HG03060 (cell line): ENCODE results near the gene NTM.

Experiments
- ATAC-seq: cut with Tn5 transposase; IDR thresholded peaks from one replicate; pipeline ENCODE4 v1.9.1; 2021; ENCODE audit warnings: low read depth, moderate number of reproducible peaks; ENCODE audit not compliant: unreplicated experiment

The NTM gene

DNA sequence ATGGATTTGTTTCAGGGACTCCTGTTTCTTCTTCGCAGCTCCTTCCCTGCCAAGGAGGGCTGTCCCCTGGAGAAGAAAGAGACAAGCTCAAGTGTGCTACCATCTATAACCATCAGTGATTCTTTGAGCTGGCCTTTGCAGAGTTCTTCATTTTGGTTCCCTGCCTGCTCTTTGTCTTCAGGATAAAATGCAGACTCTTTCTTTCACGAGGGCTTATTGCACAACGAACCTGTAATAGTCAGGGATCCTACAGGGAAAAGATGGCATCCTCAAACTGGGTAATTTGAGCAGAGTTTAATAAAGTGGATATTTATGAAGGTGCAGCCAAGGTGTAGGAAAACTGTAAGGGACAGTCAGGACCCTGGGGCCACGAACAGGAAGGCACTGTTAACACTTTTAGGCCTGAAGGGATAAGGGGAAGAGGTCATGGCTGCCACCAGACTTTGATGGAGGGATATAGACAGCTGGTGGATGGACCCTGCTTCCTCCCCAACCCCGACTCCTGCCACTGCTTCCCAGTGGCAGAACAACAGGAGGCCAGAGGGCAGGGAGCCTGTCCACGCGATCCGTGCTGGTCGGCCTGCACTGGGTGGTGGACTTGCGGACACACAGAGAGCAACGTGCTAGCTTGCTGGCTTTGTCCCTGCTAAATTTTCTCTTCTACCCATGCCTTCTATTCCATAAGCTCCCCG is 767.0 kb downstream of the NTM start:
- no peak for ATAC-seq

DNA sequence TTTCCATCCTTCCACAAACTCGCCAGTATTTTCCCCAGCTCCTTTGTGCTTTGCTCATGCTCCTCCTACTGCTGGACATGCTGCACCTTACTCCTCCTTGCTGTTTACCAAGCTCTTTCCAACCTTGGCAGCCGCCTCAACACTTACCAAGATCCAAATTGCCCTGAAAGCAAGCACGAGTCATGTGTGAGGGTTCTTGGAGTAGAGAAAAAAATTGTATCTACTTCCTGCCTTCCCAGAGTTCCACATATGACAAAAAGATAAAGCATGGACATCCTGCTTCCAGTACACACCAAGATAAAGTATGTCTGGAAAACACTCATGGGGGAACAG is 767.5 kb downstream of the NTM start:
- ATAC-seq, result no peak

DNA sequence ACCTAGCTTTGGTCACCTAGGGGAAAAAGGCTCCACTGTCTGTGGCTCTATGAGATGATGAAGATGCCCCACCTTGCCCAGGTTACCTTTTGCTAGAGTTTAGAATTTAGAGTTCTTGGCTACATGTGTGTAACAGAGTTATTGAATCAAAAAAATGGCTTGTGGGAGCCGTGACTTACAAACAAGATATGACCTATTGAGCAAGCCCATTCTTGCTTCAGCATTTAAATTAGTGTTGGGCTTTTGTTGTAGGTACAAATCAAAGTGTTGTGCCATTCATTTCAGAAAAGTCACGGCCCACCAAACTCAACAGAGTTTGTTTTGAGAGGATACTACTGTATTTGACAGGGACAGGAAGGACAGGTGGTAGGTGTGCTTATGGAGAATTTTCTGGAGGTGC is 768.8 kb downstream of the NTM start:
- ATAC-seq, result no peak

DNA sequence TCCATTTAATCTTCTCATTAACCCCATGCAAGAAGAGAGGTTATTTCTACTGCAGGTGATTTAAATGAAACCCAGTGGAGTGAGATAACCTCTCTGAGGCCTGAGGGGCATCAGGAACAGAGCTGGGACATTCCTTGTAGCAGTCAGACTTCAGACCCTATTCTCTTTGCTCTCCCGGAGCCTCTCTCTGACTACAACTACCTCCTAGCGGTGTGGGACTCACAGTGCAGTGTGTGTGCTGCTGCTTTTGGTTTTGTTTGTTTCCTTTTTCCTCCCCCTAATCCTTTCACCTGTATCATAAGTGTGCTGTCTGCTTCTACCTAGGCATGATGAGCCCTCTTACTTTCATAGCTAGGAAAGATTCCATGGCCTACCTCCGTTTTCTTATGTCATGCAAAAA is 769.6 kb downstream of the NTM start:
- ATAC-seq, result no peak

DNA sequence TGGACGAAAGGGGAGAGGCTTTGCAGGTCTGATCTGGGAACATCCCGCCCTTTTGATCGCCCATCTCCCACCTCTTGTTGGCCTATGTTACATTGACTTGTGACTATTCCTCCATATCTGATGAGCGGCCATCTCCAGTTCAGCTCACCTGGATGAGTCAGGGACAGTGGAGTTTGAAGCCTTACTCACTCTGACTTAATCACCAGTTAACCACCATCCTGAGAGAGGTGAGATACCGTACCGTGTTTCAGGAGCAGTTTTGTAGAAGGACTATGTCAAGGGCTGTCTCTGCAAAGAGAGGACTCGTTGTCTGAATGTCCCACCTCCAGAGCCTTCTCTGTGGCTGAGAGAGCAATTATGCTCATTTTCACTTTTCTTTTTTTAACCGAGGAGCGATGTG is 771.7 kb downstream of the NTM start:
- ATAC-seq, result no peak

DNA sequence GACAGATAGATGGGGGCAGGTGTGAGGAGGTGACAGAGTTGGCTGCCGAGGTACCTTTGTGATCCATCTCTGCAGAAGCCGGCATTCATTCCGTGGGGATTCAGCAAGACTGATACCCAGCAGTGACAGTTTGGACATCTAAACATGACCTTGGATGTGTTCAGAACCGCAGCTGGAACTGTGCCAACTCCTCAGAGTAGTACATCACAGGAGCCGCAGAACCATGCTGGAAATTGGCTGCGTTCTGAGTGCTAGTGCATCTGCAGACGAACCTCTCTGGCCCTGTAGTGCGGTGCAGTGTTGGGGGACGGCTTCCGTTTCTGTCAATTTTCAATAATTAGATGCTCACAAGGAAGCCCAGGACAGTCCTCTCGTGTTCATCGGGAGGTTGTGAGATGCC is 772.1 kb downstream of the NTM start:
- ATAC-seq, result no peak

DNA sequence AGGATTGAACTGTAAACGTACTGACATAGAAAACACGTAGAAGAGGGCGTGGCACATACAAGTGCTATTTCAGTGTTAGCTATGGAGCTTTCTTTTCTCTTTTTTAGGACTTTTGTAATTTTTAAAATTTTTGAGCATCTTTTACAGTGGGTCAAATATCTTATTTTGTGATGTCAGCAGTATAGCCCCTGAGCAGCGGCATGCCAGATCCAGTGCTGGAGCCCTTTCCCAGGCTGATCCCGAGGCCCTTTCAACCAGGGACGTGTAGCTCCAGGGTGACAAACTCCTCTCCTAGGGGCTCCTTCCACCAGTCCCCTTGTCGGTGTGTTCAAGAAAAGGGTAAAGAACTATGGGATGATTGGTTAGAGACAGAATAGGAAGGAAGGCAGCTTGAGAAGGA is 777.0 kb downstream of the NTM start:
- ATAC-seq, result no peak

DNA sequence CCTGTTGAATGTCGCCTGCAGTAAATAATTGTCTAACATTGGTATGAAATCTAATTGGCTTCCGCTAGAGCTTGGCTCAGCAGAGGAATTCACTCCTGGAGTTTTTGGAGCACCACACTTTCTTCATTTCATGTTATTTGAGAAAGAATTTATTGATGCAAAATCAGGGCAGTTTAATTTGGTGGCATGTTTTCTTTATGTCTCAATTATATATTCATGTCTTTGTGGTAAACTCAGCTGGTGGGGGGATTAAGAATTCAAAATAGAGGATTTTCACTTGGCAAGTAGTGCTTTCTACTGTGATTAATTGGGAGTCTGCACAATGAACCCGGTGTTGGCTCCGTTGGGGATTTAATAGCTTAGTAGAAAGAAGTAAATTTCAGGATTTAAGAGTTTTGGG is 784.4 kb downstream of the NTM start:
- no peak for ATAC-seq

DNA sequence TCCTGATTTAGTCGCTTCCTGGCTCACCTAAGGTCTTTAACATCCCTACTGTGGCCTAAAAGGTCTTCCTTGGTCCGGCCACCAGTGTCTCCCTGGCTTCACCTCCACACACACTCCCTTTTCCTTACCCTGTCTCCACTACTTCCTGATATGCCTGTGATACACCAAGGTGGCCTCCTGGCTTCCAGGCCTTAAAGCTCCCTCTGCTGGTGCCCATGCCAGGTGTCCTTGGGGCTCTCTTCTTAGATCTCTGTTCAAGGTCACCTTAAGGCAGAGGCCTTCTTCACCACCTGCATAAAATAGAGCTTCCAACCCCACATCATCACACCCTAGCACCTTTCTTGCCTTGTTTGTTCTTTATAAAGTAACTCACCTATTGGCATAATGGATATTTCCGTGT is 787.7 kb downstream of the NTM start:
- ATAC-seq, result no peak

DNA sequence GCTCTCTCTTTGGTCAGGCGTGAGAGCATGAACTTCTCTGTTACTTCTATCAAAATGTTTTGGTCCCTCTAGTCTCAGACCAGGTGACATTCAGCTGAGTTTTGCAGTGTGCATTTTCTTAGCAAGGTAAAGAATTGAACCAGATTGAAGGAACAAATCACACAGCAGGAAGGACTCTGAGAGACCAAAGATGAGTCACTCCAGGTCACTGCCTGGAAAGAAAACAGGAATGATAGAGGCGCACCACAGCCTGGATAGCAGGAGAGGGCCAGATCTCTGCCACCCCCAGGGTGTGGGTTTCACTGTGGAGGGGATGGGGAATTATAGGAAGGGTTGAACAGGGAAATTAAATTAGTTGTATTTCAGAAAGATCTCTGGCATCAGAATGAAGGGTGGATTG is 788.3 kb downstream of the NTM start:
- ATAC-seq, result no peak

DNA sequence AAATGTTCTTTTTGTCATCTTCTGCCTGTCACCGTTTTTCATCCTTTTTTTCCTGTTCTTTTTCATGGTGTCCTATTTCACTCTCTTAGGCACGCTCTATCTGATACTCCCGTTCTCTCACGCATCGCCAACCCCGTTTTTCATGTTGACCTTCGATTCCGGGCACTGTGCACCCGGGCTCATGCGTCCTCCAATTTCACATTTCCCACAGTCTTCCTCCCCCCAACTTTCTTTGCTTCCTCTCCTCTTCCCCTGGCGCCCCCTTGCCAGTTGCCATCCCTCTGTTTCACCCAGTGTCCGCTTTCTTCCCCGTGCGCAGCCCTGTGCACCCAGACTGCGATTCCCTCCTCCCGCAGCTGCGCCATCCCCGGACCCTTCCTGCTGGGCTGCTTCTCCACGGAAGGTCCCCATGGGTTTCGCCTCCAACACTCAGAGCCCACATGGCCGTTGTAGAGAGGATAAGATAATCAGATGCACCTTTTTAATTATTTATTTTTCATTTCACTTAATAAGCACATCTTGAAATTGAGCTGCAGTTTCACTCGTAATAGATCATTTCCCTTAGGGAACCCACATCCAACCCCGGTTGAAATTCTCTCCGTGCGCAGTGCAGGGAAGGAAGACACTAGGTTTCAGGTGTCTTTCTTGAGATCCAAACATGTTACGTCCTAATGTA is 791.1 kb downstream of the NTM start:
- ATAC-seq, result no peak

DNA sequence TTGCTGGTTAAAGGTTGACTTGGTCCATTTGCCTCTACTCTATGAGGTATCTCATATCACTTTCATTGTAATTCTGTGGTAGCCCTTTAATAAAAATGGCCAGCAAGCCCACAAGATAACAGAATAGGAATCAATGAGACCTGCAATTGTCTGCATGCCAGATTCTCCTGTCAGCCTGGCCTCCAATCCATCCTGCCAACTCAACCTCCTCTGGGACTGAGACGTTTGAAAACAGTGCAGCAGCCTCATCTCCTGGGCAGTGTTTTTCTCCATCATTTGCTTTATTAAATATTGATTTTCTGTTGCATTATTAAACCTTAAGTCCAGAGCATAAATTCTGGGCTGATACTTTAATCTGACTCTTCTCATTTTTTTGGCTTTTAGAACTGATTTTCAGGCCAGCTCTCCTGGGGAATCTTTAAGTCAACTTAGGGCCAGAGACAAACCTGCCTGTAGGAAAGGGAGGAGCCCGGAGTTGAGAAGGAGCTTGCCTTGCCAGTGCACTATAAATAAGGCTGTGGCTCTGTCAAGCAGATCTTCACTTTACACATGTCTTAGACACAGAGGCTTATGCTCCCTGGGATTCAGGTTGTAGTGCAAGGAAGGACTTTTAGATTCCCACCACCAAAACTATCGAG is 798.0 kb downstream of the NTM start:
- no peak for ATAC-seq

DNA sequence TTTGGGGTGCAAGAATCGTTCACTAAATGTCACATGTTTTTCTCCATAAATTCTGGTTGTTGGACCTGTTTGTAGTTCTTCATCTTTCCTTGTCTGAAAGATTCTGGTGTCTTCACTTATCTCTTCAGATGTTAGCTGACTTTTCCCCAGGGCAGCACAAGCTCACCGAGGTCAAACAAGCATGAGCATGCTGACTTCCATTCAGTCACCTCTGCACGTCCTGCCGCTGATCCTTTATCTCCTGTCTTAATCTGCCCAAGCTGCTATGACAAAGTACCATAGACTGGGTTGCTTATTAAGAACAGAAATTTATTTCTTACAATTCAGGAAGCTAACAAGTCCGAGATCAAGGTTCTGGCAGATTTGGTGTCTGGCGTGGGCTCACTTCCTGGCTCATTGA is 800.6 kb downstream of the NTM start:
- ATAC-seq, result no peak

DNA sequence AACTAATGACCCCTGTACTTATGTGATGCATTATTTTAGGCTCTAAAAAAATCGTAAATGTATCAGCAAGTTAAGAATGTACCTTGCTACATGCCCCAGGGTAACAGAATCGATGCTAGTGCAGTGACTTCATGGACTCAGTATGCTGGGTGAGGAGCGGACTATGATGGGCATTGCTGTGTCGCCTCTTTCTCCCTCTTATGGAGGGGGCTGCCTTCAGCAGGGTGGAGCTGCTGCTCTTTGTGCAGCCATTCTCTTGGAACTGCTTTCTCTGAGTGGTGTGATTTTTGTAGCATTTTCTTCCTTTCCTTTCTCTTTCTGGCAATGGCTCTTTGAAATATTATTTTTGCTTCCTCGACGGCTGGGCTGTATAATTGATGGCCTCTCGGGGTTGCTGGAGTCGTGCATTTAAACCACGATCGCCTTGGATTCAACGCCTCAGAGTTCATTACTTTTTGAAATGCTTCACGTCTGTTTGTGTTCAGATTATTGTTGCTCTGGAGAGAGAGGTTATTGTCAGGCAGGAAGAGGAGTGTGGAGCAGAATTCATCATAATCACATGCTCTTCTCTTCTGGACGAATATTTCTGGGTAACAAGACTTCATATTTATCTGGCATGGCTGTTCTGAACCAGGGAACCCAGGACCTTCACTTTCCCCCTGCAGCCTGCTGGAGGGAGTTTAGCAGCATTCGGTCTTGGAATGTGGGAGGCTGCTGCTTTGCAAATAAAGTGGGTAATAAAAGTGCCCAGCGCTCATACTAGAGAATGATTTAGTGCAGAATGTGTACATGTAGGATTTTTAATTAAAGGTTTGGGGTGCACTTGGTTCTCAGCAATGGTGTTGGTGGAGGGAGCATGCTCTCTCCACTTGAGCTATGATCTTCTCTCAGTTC is 804.2 kb downstream of the NTM start:
- no peak for ATAC-seq

DNA sequence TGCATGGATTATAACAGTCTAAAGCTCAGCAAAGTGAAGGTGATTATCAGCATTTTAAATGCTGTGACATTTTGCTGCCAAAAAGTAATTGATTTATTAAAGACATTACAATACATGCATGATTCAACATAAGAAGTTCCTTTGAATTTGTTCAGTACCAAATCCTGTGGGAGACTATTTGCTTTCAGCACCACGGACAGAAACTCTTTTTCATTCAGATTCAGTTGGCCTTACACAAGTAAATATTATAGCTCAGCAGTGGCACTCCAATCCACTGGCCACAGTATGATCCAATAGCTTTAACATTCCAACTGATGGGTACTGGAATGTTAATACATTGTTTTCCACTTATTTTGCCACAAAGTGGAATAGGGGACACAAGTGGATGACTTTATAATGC is 806.7 kb downstream of the NTM start:
- no peak for ATAC-seq

DNA sequence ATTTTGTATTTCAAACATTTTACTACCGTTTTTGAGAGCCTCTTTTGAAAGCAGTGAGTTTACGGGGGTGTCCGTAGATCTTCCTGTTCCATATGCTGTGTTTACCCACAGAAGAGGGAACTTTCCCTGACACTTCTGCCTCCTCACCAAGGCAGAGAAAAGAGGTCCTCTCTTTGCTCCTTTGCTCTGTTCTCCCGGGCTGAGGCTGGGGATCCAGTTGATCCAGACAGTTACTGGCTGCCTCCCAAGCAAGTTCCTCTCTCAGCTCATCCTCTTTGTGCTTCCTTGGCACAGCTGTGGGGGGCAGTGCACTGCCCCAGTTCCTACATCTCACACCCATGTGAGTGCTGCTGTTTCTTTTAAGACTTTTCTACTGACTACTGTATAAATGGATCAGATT is 813.7 kb downstream of the NTM start:
- ATAC-seq, result no peak

DNA sequence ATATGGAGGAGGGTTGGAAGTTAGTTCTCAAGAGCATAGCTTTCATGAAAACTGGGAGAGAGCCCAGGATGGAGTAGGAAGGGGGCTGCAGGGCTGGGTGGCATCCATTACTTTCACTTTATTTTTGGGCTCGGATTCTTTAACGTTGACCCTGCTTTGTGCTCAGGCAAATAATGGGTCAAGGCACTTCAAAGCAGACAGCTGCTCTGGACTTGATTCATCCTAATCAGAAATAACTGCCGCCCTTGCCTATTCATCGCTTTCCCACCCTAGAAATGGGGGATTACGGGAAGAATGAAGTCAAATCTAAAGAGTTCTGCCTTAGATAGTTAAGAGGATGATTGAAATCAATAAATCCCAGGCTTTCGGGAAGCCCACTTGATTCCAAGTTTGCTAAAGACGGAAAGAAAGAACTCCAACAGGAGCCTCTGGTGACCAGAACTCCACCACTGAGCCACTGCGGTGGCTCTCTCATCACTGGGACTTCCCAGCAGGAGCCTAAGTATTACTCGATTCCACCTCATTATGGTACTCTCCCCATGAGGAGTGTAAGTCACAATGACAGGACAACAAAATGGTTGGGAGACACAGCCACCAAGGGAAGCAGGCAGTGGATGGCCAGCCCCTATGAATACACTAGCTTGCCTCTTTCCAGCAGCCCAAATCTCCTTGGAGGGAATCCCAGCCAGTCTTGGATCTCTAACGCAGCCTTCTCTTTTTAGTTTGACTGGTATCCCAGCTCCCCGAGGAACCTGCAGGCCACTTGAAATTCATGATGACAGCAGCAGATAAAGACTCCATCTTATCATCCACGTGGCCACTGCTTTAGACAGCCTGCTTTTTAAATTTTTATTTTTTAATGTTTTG is 815.5 kb downstream of the NTM start:
- no peak for ATAC-seq

DNA sequence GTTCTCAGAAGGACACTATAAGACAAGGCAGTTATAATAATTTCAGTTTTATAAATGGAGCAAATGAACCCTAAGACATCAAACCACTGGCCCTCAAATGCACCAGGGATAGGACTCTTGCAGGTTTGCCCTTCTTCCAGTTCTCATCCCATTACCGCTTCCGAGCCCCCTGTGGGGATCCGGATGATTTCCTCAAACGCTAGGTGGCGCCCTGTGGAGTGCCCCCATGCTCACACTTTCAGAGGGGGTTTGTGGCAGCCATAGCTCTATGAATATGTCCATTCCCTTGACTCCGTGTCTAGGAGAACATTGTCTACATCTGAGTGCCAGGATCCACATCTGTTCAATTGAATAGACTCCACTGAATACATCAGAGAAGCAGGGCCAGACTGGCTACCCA is 816.3 kb downstream of the NTM start:
- no peak for ATAC-seq

DNA sequence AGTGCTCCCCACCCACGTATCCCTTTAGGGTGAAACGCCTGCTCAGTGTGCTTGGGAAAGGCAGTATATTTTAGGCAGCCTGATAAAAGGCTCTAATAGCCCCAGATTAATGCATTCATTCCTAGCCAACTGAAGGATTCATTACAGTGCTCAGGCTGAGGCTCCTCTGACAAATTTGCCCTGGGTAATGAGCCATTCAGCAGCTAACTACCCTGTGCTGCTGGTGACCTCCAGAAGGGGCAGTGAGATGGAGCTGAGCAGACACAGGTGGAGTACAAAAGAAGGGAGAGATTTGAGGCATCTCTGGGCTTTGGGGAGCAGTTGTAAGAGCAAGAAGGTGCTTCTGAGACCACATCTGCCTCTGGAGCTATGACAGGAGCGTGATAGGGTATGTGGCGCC is 817.0 kb downstream of the NTM start:
- ATAC-seq, result no peak

DNA sequence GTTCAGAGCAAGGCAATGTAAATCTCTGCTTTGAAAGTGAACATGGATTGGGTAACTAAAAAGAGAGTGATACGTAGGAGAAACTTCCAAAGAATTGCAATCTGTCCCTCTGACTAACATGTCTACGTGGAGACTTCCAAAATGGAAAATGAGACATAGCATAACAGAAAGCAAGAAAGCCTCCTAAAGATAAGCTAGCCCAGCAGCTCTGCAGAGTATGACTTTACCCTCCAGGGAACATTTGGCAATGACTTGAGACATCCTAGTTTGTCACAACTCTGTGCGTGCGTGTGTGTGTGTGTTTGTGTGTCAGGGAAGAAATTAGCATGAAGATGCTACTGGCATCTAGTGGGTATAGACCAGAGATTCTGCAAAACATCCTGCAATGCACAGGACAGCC is 817.4 kb downstream of the NTM start:
- ATAC-seq, result no peak
